Osteocyte (in vitro differentiated cells): Measurements from ENCODE around the gene FAM110C. TPM values are rescaled to one million over a fixed set of nuclear protein-coding genes. Genes with fewer than 3 reads are reported as not detected.

Experiments used
- DNase-seq: peaks from one replicate; pipeline ENCODE4 v3.0.0; 2021; ENCODE audit warnings: mixed read lengths; ENCODE audit not compliant: unreplicated experiment; ENCODE audit errors: extremely low spot score
- H3K27ac Mint-ChIP-seq: one replicate; pipeline ENCODE4 v1.8.0; 2021; ENCODE audit warnings: mild to moderate bottlenecking, mixed read lengths; ENCODE audit not compliant: unreplicated experiment
- H3K27me3 Mint-ChIP-seq: one replicate; pipeline ENCODE4 v1.8.0; 2021; ENCODE audit warnings: mixed read lengths; ENCODE audit not compliant: unreplicated experiment
- H3K36me3 Mint-ChIP-seq: one replicate; pipeline ENCODE4 v1.8.0; 2021; ENCODE audit warnings: mixed read lengths; ENCODE audit not compliant: unreplicated experiment
- H3K4me1 Mint-ChIP-seq: one replicate; pipeline ENCODE4 v1.8.0; 2021; ENCODE audit warnings: mixed read lengths; ENCODE audit not compliant: unreplicated experiment
- H3K4me3 Mint-ChIP-seq: one replicate; pipeline ENCODE4 v1.8.0; 2021; ENCODE audit warnings: mild to moderate bottlenecking, moderate library complexity, mixed read lengths; ENCODE audit not compliant: unreplicated experiment
- H3K9me3 Mint-ChIP-seq: one replicate; pipeline ENCODE4 v1.8.0; 2021; ENCODE audit warnings: mixed read lengths; ENCODE audit not compliant: unreplicated experiment
- CTCF ChIP-seq: fragments of 200-600 bp; sonication (generic); IDR thresholded peaks from 2 replicates; pipeline ENCODE4 v1.5.0; 2021; ENCODE audit warnings: antibody characterized with exemption, mild to moderate bottlenecking, moderate library complexity
- long read RNA-seq: library from polyadenylated mRNA; unstranded; transcript quantifications from one replicate; pipeline ENCODE4 v2.0.0, GENCODE V29; 2021
- total RNA-seq: library from RNA; stranded (reverse); gene quantifications from 2 replicates; pipeline ENCODE4 v1.2.1, GENCODE V29; 2021

The FAM110C gene
- not detected in 2 replicates for total RNA-seq
- long read RNA-seq: 0 reads

- Mint-ChIP-seq H3K36me3 (no peaks in the 10 kb centered on the region), H3K27ac (no peak within 1 kb of the TSS), H3K4me1 (peaks cover 6% of the 10 kb centered on the region), H3K27me3 (peaks cover 59% of the 10 kb centered on the region), H3K4me3 (peak within 1 kb of the TSS; percentile 64), H3K9me3 (peaks cover 3% of the 10 kb centered on the region)
- no peak for TF ChIP-seq CTCF
- DNase-seq: no peak
Measured at GRCh38 chr2:46471-47345, at the start of gene FAM110C. FAM110C (minus strand) TSS chr2:46505; CDS start chr2:46385, 120 bp downstream.

DNA sequence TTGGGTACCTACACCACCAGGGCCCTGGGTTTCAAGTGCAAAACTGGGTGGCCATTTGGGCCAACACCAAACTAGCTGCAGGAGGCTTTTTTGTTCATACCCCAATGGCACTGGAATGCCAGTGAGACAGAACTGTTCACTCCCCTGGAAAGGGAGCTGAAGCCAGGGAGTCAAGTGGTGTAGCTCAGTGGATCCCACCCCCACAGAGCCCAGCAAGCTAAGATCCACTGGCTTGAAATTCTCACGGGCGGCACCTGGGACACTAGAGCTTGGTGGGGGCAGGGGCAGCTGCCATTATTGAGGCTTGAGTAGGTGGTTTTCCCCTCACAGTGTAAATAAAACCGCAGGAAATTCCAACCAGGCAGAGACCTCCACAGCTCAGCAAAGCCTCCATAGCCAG, 46.0 kb upstream of the FAM110C start:
- Mint-ChIP-seq H3K36me3 (no peaks in the 10 kb centered on the region), H3K4me1 (no peaks in the 10 kb centered on the region), H3K9me3 (peaks cover 29% of the 10 kb centered on the region)

DNA sequence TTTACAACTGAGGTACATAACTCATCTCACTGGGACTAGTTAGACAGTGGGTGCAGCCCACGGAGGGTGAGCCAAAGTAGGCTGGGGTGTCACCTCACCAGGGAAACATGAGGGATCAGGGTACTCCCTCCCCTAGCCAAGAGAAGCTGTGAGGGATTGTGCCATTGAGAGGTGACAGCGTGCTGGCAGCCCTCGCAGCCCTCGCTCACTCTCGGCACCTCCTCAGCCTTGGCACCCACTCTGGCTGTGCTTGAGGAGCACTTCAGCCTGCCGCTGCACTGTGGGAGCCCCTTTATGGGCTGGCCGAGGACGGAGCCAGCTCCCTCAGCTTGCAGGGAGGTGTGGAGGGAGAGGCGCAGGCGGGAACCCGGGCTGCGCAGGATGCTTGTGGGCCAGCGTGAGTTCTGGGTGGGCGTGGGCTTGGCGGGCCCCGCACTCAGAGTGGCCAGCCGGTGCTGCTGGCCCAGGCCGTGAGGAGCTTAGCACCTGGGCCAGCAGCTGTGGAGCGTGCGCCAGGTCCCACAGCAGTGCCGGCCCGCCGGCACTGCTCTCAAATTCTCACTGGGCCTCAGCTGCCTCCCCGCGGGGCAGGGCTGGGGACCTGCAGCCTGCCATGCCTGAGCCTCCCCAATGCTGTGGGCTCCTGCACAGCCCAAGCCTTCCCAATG, 44.5 kb upstream of the FAM110C start:
- no peak for DNase-seq
- Mint-ChIP-seq H3K27me3 (no peaks in the 10 kb centered on the region), H3K27ac (no peak overlapping the region), H3K4me3 (no peak overlapping the region), H3K36me3 (no peaks in the 10 kb centered on the region), H3K9me3 (peaks cover 20% of the 10 kb centered on the region), H3K4me1 (no peaks in the 10 kb centered on the region)
- no peak for TF ChIP-seq CTCF

More for the DNA sequence above, 46.0 kb upstream of the FAM110C start:
- no peaks in the 10 kb centered on the region for H3K27me3 Mint-ChIP-seq
- H3K27ac Mint-ChIP-seq: no peak overlapping the region
- H3K4me3 Mint-ChIP-seq: no peak overlapping the region
- no peak for TF ChIP-seq CTCF
- DNase-seq: no peak

DNA sequence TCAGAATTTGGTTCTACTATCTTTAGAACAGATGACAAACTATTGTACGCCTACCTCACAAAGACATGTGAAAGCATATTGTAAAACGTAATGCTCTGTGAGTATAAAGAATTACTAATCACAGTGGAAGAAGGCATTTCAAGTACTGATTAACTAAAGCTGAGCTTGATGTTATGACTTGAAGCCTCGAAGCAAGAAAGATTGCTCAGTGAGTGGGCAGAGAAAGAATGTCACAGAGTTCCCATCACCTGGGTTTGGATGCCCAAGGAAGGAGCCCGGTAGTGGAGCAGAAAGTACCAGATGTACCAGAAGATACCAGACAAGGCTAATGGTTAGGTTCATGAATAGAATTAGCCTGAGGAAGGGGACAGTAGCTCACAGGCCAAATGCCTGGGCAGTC, 39.5 kb upstream of the FAM110C start:
- Mint-ChIP-seq H3K4me1 (no peaks in the 10 kb centered on the region), H3K27me3 (no peaks in the 10 kb centered on the region), H3K27ac (no peak overlapping the region), H3K4me3 (no peak overlapping the region), H3K36me3 (no peaks in the 10 kb centered on the region), H3K9me3 (peaks cover 11% of the 10 kb centered on the region)
- no peak for TF ChIP-seq CTCF
- DNase-seq: no peak

DNA sequence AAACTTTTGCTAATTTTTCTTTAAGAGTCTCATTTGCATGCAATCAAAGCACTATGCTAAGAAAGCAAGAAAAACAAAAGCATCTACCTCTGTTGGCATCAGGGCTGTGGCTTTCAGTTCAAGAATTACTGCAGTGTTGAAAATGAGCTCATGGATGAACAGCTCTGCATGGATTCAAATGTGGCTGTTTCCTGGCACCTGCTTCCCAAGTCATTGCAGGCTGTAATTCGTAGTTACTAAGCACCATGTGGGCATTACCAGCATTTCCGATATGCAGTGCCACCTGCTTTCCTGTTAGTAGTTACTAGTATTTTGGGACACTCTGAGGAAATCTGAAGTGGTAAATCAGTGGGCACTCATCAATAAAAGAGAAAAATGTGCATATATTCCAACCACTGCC, 37.8 kb upstream of the FAM110C start:
- Mint-ChIP-seq H3K4me1 (no peaks in the 10 kb centered on the region), H3K36me3 (no peaks in the 10 kb centered on the region), H3K27me3 (no peaks in the 10 kb centered on the region), H3K4me3 (no peak overlapping the region), H3K9me3 (peaks cover 3% of the 10 kb centered on the region), H3K27ac (no peak overlapping the region)
- TF ChIP-seq CTCF: no peak
- no peak for DNase-seq
